ENCODE results near the gene NTN1.
"Not testable (repeated sequence)": the region's sequence is repeated elsewhere in the genome, so short reads cannot be mapped to it uniquely, and the experiment has no call there.

NTN1 gene

GRCh38 chr17:9151740-9152139 lies 130.4 kb downstream of the NTN1 start:
- FAIRE-seq; DNase-seq (ENCODE audit: low spot score): not testable (repeated sequence)

DNA sequence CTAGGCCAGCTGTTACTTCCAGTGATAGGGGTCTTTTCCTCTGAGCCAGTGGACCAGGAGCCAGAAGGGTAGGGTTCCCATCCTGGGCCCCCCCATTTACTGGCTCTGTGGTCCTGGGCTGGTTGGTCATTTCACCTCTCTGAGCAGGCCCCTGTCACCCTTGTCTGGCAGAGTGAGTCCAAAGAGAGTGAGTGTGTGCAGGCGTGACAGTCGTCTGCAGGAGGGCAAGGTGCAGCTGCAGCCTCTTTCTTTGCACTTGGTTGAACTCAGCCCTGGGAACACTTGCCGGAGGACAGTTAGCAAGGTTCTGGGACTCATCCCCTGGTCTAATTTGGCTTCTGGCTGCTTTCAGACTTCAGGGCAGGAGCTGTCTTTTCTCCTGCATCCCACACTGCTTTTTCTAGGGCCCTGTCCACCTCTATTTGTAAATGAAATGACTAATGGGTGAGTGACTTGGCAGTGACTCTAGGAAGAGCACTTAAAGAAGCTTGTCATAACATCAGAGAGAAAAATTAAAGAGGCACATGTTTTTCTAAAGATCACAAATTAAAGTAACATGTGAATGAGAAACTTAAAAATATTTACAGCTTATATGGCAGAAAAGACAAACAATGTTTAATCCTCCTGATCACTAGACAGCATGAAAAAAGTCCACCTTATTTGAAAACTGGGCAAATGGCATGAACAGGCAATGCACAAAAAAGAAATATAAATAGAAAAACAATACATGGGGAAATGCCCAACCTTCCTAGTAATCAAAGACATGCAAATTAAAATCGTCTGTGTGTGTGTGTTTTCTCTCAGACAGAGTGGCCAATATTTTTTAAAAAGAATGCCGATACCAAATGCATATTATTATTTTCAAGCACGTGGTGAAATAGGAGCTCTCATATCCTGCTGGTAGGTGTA lies 137.5 kb downstream of the NTN1 start:
- DNase-seq (ENCODE audit: low spot score) = no peak
- no peak for FAIRE-seq

GRCh38 chr17:9162275-9162985 lies 141.1 kb downstream of the NTN1 start:
- no peak for FAIRE-seq
- DNase-seq (ENCODE audit: low spot score) = no peak

DNA sequence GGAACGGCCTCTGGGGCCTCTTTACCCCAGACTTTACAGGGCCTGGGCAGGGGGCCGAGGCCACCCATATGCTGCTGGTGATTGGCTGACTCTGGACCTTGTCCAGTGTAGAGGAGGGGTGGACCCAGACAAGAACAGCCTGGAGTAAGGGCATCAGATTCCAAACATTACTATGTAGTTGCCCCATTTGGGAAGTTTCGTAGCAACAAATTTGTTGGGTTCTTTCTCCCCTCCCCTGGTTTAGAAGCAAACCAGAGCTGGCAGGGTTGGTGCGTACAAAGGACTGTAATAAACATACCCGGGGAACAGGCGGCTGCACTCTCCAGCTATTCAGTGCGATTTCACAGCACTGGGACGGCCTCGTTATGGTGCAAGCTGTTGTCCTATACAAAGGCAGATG lies 145.5 kb downstream of the NTN1 start:
- no peak for FAIRE-seq
- DNase-seq (ENCODE audit: low spot score) = no peak

DNA sequence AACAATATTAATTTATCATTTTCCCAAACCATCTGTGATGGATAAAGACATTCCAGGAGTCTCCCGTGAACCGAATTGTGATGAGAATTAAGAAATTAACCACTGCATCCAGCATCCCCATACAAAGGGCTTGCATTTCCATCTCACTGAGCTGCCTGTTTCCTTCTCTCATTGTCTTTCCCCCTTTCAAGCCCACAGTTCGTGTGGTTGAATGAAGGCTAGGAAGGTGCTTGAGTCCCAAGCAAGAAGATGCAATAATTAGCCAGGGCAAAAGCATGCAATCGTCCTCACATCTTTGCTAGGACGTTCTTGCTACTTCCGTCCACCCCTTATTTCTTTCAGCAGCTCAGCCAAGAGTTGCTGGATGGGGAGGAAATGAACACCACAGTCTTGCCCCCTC lies 146.1 kb downstream of the NTN1 start:
- DNase-seq (ENCODE audit: low spot score) (no peak), FAIRE-seq (no peak)

GRCh38 chr17:9169116-9169515 lies 147.8 kb downstream of the NTN1 start:
- no peak for DNase-seq (ENCODE audit: low spot score)
- FAIRE-seq = no peak

GRCh38 chr17:9170336-9170735 lies 149.0 kb downstream of the NTN1 start:
- FAIRE-seq (no peak), DNase-seq (ENCODE audit: low spot score) (no peak)

GRCh38 chr17:9170853-9171252 lies 149.5 kb downstream of the NTN1 start:
- FAIRE-seq = no peak
- DNase-seq (ENCODE audit: low spot score) = no peak

DNA sequence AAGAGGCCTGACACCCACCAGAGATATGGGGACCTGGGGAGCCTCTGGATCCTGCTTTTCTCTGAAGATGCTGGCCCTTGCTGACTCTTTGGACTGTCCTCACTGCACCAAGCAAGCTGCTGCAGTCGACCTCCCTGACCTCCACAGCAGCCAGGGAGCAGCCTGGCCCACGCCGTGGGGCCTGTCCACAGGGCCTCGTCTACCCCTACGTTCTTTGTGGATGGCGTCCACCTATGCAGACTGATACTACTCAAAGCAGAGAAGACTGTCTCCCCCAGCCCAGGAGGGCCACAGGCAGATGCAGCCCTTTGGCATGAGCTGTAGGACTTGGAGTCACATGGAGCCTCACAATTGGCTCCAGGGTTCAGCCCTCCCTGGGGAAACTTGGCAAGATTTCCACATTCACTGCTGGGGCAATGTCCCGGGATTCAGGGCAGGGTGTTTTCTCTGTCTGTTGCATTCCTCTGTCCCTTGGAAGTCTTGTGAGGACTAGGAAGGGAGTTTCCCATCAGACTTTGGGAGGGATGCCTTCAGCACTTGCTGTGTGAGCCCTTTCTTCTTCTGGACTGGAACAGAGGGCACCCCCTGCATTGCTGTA lies 152.2 kb downstream of the NTN1 start:
- no peak for DNase-seq (ENCODE audit: low spot score)
- no peak for FAIRE-seq

GRCh38 chr17:9174312-9174711 lies 153.0 kb downstream of the NTN1 start:
- DNase-seq (ENCODE audit: low spot score) = no peak
- FAIRE-seq = no peak

DNA sequence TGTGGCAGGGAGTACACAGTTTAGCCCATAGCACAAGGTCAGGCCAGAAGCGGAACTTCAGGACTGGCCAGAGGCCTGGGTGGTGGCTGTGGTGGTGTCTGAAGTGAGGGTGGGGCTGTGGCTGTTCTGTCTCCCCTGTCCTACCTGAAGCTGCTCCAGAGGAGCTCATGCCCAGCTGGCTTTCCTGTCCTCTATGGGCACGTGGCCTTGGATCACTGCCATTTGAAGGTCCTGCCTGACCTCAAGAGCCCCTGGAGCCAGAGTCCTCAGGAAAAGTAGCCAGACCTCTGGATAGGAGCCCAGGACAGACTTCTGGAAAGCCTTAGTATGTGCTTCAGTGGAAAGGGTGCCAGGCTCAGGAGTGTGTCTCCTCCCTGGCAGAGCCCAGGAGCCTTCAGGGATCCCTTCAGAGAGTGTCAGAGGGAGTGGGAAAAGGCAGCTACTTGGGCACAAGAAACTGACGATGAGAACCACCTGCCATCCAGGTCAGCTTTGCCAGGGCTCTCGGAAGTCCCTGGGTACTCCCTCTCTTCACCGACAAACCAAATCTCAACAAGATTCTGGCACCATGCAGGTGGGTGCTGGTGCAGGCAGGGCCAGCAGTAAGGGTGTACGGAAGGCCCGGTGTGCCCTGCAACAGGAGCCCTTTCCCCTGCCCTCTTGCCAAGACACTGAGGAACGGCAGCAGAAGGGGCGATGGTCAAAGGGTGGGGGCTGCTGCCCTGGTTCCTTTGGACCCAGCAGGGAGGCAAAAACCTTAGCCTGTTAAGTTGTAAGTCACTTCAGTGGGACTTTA lies 153.7 kb downstream of the NTN1 start:
- DNase-seq (ENCODE audit: low spot score) = no peak
- no peak for FAIRE-seq

- no peak for DNase-seq (ENCODE audit: low spot score)
- no peak for FAIRE-seq
Measured at GRCh38 chr17:9175700-9176467, 154.6 kb downstream of the NTN1 start.

GRCh38 chr17:9177212-9177611 lies 155.9 kb downstream of the NTN1 start:
- DNase-seq (ENCODE audit: low spot score) = no peak
- no peak for FAIRE-seq

DNA sequence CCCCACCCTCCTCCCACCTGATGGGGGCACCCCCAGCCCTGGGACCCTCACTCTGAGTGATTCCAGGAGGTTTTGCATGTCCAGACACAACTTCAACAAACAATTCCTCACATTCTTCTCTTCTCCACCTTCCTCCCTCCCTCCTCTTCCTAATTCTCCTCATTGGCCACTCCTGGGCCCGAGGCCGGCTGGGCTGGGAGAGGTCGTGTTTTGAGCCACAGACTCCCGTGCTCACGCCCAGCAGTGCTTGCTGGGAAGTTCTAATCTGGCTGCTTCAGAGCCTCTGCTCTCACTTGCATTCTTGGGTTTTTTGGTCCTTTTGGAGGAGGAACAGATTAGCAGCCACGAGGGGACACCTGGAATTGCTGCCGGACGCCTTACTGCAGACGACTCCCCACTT lies 157.0 kb downstream of the NTN1 start:
- no peak for DNase-seq (ENCODE audit: low spot score)
- FAIRE-seq = no peak

DNA sequence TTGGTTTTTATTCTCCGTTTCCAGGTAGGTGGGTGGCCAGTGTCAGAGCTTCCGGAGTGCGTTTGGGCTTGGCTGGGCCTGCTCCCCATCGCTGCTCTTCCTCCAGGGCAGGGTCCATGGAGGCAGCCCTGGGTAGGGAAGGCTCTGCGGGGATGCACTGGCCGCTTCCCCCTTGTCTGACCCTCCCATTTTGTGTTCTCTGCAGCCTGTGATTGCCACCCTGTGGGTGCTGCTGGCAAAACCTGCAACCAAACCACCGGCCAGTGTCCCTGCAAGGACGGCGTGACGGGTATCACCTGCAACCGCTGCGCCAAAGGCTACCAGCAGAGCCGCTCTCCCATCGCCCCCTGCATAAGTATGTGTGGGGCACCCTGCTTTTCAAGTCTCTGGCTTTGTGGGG lies 158.3 kb downstream of the NTN1 start:
- no peak for FAIRE-seq
- no peak for DNase-seq (ENCODE audit: low spot score)

GRCh38 chr17:9181640-9182039 lies 160.3 kb downstream of the NTN1 start:
- FAIRE-seq (no peak), DNase-seq (ENCODE audit: low spot score) (no peak)

DNA sequence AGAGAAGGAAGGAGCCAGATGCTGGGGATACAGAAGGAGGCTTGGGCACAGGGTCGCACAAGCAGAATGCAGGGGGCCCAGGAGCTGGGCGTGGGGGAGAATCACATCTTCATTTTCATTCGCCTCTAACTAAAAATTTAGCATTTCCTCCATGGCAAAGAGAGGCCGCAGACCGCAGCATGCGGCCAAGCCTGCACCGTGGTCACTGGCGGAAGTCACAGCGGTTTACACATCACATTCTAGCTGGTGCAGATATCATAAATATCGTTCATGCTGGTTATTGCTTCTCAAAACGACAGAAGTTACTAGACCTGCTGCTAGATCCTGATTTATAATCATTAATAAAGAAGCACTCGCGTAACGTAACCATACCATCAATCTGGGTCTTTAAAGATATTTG lies 162.0 kb downstream of the NTN1 start:
- no peak for FAIRE-seq
- no peak for DNase-seq (ENCODE audit: low spot score)

DNA sequence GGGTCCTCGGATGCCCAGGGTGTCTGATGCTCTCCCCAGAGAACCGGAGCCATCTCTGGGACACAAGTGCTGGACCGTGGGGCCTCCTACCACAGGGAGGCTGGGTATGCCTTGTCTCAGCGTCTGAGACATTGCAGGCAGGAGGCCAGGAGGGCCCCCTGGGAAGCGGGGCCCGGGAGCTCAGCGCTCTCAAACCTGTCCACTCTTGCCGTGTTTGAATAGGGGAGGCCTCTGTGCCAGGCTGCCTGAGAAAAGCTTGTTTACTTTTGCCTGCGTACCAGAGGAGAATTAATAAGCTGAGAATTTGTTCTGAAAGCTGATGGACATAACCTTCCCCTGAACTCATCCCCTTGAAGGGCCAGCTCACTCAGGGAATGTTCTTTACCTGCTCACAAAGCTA lies 163.8 kb downstream of the NTN1 start:
- FAIRE-seq = no peak
- no peak for DNase-seq (ENCODE audit: low spot score)

DNA sequence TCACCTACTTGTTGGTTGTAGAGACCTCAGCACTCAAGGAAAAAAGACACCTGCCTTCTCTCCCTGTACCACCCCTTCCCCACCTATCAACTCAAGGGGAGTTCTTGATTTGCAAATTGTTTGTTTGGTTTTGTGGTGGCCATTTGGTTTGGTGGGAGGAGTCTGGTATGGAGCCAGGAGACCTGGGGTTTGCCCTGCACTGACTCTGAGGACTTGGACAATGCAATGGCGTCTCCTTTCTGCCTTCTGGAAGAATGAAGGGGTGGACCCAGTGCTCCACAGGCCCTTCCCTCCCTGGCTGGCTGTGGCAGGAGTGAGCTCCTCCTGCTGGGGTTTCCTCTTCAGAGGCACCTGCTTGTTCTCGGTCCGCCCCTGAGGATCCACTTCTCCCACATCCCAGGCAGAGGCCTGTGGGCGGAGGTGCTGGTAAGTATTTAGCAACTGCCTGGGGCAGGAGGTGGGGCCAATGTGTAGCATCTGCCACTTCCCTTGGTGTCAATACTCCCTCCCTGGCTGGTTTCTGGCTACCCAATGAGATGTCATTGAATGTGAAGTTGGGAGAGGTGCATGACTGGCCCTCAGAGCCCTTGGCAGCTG lies 164.5 kb downstream of the NTN1 start:
- FAIRE-seq = no peak
- DNase-seq (ENCODE audit: low spot score) = no peak

GRCh38 chr17:9187828-9188227 lies 166.5 kb downstream of the NTN1 start:
- no peak for FAIRE-seq
- no peak for DNase-seq (ENCODE audit: low spot score)
